Activated CD8-positive, alpha-beta memory T cell treated with anti-CD3 and anti-CD28 coated beads, Interleukin-2, amount 50 U/mL, for 48 hours (primary cell): ENCODE results near the gene ABCA3.

Experiments
- DNase-seq: peaks from one replicate; pipeline ENCODE4 v3.0.0-alpha.2; 2020

ABCA3 gene

GRCh38 chr16:2350500-2350899 lies 10.0 kb upstream of the ABCA3 start:
- DNase-seq, result no peak

DNA sequence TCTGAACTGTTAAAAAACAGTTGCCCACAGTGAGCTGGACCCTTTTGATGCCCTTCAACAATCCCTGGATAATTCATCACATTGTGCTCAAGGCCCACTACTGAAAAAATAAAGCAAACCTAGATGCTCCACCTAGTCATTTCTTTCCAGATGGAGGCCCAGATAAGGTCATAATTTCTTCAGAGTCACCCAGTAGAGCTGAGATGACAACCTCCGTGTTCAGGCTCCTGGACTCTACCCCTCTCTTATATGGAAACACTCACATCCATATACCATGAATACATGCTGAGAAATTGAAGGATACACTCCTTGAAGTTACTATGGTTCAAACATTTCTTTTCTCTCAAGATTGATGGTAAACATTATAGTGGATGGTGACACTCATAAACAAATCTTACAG lies 2.7 kb upstream of the ABCA3 start:
- no peak for DNase-seq

GRCh38 chr16:2341456-2342447 lies 1.2 kb upstream of the ABCA3 start:
- no peak for DNase-seq

DNA sequence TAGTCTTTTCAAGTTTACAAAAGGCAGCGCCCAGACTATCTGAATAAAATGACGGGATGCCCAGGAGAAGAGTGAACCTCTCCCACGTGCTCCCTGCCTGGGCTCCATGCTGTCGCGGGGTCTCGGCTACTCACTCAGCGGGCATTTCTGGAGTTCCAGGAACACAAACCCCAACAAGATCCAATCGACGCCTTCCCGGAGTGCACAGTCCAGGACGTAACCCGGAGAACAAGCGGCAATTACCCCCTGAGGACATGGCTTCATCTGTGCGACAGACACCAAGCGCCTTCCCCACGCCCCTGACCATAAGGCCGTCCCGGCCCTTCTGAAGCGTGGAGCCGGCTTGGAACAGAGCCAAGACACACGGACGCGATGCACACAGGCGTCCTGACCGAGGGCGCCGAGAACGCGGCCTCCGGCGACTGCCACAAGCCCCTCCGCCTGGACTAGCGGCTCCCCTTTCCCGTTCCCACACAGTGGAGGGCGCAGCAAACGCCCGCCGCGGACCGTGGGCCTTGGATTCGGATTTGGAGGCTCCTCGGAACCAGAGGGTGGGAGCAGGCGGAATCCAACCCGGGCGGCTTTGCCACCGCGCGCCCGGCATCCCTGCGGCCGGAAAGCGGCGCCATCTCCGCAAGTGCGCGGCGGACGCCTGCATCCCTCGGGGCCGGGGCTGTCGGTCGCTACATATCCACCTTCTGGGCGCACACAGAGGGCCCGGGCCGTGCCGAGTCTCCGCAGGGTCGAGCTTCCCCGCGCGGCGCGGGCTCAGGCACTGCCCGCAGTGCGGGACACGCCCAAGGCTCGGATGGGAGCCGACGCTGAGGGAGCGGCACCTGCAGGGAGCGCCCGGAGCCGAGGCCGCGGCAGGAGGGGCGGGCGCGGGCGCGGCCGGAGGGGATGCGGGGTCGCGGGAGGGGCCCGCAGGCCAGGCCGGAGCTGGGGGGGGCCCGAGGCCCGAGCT lies 725 bp downstream of the ABCA3 start:
- peak; percentile 76 for DNase-seq

GRCh38 chr16:2337431-2338296 lies 2.9 kb downstream of the ABCA3 start:
- DNase-seq, result no peak

DNA sequence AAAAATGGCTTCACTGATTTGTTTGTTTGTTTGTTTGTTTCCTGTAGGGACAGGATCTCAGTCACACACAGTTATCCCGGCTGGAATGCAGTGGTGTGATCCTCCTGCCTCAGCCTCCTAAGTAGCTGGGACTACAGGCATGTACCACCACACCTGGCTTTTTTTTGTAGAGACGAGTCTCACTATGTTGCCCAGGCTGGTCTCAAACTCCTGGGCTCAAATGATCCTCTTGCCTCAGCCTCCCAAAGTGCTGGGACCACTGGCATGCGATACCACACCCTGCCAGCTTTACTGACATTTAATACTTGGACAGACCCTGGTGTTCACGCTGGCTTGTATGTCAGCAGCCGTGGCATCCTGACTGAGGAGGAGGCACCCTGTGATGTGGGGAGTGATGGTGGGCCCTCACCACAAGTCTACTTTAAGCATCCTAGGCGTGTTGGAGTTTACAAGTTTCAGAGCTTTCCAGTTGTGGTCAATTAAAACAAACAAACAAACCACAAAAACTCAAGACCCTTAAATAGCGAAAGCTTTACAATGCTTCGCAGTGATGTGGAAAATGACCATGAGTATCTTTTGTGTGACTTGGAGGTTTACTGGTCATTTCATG lies 5.1 kb downstream of the ABCA3 start:
- DNase-seq, result no peak

GRCh38 chr16:2333772-2334379 lies 6.7 kb downstream of the ABCA3 start:
- no peak for DNase-seq

DNA sequence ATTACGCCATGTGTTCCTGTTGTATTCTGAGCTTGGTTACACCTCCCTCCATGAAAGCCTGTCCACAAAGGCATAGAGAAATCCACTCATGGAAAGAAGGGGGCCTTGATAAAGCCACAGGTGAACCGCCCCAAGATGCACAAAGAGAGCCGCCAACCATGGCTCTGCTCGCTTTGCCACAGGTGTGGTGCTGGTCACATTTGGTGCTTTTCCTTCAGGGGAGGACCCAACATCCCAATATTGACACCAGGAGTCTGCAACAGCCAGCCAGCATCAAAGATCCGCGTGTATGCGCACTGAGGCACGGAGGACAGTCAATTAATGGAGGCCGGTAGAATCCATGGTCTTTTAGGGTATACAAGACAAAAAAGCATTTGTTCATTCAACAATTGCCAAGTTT lies 7.3 kb downstream of the ABCA3 start:
- DNase-seq, result peak; percentile 26

DNA sequence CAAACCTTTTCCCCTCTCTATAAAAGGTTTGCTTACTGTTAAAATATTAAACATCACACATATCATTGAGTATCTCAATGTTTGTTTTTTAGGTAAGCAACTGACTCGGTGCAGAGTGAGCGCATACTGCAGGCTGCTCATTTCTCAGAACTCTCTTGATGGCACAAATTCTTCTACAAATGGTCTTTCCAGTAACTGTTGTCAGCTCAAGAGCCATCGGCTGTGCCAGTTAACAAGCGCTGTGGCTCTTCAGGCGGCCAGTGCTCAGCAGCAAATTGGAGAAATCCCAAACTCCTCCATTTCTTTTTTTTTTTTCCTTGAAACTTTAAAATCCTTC lies 8.6 kb downstream of the ABCA3 start:
- DNase-seq, result peak; percentile 17

- DNase-seq, result peak; percentile 28
Measured at GRCh38 chr16:2331199-2331930, 9.2 kb downstream of the ABCA3 start.

DNA sequence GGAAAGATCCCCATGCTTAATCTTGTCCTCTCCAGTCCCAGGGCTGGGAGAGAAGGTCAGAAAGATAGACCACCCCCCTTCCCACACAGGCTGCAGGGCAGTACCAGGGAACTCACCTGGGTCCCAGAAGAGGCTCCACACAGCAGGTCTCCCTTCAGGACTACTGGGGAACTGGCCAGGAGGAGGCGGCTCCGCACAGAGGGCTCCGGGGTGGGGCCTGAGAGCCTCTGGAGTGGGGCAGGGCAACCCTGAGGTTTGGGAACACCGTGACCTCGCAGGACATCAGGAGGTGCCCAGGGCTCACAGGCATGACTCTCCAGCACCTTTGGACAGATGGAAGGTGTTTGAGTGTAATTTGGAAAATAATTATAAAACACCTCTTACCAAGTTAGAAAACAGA lies 11.0 kb downstream of the ABCA3 start:
- DNase-seq, result peak; percentile 44

DNA sequence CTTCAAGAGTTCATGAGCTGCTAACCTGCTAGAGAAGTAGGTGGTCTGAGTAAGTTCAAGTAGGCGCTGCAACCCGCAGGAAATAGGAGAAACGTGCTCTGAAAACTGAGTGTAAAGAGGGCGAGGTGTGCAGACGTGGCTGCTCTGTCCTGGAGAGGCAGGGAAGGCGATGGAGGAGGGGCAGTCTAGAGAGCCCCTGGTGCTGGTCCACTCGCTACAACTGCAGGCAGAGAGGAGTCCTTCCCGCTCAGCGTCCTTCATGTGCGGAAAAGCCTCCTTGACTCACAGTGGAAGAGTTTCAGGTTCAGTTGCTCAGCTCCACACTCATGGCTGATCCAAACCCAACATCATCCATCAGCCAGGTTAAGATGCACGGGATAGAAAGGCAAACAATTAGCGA lies 12.1 kb downstream of the ABCA3 start:
- DNase-seq, result peak; percentile 23

- DNase-seq, result no peak
Measured at GRCh38 chr16:2326191-2326590, 14.3 kb downstream of the ABCA3 start.

DNA sequence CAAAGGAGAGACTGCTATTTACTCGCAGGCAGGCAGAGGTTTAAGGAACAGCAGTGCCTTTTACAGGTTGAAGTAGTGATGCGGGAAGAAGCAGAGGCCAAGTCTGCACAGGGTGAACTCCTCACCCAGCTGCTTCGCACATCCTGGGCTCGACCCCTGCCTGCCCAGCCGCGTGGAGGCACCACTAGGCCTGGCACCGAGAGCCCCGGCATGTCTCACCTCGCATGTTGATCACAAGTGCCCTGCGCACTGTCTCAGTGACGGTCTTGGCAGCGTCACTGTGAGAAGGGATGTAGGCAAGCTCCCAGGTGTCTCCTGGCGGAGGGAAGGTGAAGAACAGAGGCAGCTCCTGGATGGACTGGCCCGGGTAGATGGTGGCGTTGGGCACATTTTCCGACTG lies 14.7 kb downstream of the ABCA3 start:
- DNase-seq, result no peak

- DNase-seq, result no peak
Measured at GRCh38 chr16:2325181-2325580, 15.3 kb downstream of the ABCA3 start.

- no peak for DNase-seq
Measured at GRCh38 chr16:2324296-2324859, 16.1 kb downstream of the ABCA3 start.

DNA sequence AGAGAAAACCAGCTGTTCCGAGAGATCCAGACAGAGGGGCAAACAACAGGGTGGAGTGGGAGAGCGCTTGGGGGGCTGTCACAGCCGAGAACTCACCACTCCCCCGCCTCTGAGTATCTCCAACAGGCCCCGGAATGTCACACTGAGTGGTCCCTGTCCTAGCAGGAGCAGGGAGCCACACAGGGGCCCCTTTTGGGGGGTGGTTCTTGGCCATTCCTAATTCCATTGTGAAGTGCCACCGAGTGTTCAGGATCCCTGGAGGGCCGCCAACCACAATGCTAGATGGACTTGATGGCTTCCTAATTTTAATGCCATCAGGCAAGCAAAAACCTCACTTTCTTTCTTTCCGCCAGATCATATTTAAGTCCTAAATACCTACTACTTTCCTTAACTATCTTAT lies 16.8 kb downstream of the ABCA3 start:
- DNase-seq, result no peak

GRCh38 chr16:2319606-2320005 lies 20.9 kb downstream of the ABCA3 start:
- DNase-seq, result no peak

DNA sequence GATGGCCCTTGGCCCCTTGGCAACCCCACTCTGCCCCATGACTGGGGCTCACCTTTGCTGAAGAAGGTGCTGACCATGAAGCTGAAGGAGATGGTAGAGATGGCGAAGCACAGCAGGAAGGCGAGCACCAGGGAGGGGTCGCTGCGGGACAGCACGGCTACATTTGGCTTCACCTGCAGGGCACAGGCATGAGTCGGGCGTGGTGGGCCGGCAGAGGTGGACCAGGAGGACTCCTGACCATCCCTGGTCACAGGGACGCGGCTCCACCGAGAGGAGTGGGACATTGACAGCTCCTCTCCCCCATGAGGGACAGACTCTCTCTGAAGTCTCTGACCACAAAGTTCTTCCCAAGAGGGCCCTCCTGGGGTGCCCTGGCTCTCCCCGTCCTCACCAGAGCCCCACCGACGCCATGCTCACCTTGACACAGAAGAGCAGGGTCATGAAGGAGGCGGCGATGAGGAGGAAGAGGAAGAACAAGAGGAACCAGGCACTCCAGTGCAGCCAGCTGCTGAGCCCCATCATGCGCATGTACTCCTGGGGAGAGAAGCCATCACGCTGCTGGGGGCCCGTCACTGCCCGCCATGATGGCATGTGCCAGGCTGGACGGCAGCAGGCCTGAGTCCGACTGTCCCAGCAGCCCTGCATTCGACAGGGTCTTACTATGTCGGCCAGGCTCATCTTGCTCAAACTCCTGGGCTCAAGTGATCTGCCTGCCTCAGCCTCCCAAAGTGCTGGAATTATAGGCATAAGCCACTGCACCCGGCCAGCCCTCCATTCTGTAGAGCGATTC lies 23.1 kb downstream of the ABCA3 start:
- DNase-seq, result no peak
